HG03095 (cell line): ENCODE data around the gene SPTLC3.

ENCODE experiments used
- ATAC-seq: cut with Tn5 transposase; IDR thresholded peaks from one replicate; pipeline ENCODE4 v1.9.1; 2021; ENCODE audit warnings: moderate library complexity; ENCODE audit not compliant: unreplicated experiment

The SPTLC3 gene

DNA sequence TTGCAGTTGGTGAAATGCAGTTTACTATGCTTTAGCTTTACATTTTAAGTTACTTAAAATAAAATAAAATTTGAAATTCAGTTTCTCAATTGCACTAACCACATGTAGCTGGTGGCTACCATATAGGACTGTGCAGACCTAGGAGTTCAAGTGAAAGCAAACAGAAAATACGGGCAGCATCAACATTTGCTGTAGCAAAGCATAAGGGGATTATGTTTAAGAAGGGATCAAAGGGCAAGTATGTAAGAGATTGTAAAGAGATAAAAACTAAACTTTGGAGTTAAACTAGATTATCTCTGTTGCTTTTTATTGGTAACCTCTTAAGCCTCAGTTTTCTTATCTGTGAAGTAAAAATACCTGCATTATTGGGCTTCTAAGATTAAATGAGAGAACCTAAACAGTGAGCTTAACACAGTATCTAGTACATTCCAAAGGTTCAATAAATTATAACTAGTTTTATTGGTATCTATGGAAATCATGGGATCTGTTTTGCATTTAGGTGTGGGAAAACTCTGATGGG, 81.2 kb downstream of the SPTLC3 start:
- no peak for ATAC-seq

DNA sequence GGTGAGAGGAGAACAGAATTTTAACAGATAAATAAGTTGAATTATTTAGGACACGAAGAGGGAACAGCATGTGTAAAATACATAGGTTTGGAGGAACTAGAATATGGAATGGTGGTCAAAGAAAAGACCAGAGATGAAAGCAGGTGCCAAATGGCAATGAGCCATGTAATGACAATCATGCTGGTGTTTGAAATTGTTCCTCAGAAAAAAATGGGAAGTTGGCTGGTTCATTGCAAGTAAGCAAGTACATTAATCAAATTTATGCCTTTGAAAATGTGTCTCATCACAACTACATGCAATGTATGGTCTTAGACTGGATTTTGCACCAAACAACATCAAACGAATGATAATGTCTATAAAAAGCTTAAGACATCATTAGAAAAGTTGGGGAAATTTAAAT, 83.3 kb downstream of the SPTLC3 start:
- no peak for ATAC-seq

DNA sequence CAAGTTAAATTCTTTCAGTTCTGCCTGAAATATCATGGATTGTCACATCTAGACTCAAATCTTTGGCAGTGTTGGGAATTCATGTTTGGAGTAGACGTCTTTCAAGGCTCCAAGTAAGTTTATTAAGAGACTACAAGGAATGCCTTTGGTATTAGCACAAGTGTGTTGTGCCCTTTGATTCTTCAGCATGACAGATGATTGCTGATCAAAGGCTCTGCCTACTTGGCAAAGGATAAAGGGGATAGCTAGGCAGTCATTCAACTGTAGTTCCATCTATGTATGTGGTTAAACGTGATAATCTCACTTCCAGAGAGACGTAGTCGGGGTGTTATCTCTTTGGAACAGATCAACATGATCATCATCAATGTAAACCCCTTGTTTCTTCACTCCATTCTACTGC, 86.2 kb downstream of the SPTLC3 start:
- no peak for ATAC-seq

DNA sequence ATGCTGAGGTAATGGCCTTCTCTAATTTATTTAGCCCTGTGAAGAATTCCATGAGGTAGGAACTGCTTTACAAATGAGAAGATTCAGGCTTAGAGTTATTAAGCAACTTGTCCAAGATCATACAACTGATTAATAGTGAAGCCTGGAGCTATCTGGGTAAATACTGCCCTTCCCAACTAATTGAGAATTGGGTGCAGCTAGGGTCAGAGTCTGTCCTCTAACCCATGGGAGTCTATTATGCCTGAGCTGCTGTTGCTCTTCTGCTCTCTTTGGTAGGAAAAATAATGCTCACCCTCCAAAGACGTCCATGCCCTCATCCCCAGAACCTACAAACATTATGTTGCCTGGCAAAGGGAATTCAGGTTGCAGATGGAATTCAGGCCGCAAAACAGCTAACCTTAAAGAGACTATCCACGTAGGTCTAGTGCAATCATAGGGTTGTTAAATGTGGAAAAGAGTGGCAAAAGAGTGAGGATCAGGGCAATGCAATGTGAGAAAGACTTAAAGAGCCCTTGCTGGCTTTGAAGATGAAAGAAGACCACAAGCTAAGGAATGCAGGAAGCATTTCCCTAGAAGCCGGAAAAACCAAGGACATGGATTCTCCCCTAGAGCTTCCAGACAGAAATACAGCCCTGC, 90.1 kb downstream of the SPTLC3 start:
- no peak for ATAC-seq

DNA sequence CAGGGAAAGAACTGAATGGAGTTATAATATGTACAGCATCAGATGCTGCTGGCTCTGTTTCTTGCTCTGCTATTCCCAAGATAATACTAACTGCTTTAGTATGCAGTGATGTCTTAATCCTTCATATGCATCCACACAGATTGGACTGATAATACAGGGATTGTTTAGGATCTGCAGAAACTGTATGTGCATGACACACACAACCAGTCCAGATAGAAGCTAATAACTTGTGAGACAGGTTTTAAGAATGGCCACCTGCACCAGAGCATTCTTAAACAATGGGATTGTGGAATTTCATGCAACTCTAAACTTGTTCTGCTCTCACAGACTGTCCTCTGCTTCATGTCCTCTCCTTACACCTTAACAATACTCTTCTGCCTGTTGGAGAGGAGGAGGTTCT, 90.9 kb downstream of the SPTLC3 start:
- no peak for ATAC-seq

DNA sequence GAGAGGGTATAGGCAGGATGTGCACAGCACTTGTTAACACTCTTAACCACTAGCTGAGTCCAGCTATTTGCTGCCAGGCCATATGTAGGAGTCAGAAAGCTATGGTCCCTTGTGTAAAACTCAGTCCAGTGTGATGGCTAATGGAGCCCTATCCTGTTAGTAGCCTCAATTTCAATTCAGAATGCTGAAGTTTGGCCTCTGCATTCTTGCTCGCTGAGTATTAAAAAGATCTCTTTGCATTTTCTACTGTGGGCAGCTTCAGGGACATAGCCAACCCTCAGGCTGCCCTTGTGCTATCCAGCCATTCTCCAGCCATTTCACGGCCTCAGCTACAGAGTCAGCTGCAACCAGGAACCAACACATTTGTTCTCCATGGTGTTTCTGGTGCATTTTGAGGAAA, 92.5 kb downstream of the SPTLC3 start:
- ATAC-seq = no peak

DNA sequence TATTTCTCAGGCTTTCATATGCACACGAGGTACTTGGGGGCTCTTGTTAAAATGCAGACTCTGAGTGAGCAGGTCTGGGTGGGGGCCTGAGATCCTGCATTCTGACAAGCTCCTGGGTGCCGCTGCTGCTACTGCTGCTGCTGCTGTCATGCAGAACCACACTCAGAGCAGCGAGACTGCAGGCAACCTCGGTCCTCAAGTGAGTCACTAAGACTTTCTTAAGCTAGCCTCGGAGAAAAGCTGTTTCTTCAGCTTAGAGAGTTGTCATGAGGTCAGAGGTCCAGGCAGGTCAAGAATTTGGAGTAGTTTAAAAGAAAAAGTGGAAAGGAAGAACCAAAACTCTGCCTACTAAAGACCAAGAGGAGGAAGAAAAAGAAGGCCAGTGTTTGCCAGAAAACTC, 92.9 kb downstream of the SPTLC3 start:
- no peak for ATAC-seq

DNA sequence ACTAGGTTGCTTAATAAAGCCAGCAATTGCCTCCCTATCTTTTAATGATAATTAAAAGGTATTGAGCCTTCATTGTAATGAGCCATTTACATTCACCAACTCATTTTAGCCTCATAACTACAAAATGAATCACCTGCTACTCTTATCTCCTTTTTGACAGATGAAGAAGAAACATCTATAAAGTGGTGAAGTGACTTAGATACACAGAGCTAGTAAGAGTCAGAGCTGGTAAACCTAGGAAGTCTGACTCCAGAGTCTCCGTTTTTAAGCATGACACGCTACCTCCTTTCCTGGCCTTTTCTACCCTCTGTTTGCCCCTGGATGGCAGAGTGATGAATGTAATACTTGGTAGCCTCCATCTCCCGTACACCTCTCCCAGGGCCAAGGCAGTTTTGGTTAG, 93.5 kb downstream of the SPTLC3 start:
- ATAC-seq = no peak

DNA sequence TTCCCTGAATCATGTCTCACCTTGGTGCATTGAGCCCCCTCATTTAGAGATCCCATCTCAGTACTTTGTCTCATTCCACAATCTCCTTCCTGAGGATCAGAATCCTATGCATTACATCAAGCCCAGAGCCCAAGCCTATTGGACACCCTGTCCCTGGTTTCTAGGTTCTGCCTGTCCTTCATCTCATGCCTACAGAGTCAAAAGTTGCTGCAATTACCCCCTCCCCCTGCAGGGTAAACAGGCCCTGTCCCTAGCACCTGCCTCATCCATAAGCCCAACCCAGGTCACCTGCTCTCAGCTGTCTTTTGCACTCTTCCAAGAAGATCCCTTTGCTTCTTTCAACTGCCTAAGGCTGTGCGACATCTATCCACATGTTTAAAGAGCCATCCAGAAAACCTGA, 93.9 kb downstream of the SPTLC3 start:
- no peak for ATAC-seq

DNA sequence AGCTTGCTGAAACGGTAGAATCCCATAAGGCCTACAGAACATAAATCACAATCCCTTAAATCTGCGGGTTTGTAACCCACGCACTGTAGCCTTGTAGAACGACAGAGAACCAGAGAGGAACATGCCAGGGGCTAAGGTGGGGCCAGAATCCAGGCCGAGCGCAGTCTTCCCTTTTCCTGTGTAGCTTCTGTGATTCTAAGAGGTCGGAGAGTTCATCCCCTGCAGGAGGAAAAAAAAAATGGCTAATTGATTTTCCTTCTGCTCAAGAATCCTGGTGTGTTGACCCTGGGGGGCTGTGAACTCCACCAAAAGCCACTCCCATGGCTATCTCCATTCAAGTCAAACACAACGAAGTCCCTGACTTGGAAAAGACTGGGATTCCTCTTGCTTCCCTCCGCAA, 96.3 kb downstream of the SPTLC3 start:
- ATAC-seq = no peak

DNA sequence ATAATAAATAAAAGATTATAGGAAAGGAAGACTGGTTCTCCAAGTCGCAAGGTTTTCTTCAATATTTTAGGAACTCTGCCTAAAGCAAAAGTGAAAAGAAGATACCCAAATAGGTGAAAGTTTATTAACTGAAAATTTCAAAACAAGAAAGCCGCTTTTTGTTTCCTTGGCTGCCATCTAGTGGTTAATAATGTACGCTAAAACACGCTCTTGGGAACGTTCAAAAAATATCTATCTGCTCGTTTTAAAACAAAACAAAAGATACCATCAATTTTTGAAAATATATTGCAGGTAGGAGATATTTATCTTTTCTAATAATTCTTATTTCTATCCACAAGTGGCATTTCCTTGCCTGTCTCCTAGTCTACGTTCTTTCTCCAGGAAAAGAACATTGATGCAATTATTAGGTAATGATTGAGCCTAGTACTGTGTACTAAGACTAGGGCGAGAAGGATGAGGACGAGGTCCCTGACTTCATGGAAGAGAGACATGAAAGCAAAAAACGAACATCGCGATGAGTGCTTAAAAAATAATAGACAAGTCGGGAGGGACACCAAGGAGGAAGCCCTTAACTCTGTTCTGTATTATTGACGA, 97.2 kb downstream of the SPTLC3 start:
- no peak for ATAC-seq

DNA sequence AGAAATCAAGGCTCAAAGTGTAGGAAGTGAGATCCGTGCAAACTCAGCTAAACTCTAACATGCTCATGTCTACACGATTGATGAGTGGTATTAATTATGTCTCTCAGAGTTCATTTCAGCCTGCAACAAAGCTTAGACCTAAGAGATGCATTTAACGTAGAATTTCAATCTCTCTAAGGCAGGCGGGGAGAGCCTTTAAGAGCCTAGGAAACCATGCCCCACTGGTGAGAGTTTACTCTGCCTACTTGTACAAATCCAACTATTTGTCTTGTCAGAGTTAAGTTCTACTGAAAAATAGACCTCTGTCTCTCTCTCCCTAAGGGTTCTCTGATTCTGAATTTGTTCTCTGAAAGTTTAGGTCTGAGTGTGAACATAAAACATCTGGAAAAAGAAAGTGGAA, 100.9 kb downstream of the SPTLC3 start:
- ATAC-seq = no peak

DNA sequence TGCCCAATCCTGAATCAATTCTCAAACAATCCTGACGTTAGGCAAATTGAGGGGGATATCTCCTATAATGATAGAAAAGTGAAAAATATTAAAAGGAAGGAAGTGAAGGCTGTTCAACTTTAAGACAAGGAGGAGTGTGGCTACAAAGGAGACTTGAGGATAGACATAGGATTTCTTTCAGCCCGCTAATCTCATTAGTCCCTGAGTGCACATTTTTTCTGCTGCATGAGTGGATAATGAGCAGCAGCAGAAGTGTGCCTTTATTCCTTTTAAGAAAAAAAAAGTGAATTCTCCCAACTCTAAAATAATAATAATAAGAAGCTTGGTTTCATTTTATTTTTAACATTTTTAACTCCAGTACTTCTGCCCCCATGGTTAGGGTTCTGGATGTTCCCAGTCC, 102.0 kb downstream of the SPTLC3 start:
- no peak for ATAC-seq

DNA sequence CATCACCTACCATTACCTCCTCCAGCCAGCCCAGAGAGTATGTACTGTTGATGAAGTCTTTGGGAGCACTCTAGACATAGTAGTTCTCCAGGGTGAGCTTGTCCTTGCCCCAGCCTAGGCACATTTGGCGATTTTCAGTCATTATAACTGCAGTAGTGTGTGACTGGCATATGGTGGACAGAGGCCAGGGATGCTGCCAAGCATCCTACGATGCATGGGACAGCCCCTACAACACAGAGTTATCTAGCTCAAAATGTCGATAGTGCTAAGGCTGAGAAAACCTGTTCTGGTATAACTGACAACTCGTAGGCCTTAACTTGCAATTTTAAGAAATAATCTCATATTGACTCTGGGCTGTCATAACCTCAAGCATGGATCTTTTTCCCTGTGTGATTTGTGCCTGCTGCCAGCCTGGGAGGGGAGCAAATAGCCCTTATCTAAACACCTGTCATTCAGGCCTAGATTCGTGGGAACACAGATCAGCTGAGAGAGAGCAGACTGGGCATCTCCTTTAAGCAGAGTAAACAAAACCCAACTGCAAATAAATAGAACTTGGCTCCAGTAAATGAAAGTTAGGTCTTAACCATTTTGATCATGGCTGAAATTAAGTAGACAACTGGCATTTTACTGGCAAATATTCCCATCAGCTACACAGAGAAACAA, 102.6 kb downstream of the SPTLC3 start:
- no peak for ATAC-seq

DNA sequence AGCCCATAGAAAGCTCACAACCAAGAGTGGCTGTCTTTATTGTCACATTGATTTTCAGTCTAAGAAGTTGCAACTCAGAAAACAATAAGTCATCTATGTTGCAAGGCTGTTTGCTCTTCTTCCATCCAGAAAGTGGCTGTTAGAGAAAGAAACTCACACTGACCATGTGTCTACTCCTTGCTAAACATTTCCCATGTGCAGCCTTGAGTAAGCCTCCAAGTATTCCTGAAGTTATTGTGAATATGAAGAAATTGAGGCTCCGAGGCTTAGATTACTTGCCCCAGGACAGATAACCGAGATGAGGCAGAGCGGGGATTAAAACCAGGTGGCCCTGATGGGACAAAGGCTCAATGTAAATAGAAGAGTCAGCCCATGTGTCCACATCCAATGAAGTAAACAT, 105.0 kb downstream of the SPTLC3 start:
- no peak for ATAC-seq

DNA sequence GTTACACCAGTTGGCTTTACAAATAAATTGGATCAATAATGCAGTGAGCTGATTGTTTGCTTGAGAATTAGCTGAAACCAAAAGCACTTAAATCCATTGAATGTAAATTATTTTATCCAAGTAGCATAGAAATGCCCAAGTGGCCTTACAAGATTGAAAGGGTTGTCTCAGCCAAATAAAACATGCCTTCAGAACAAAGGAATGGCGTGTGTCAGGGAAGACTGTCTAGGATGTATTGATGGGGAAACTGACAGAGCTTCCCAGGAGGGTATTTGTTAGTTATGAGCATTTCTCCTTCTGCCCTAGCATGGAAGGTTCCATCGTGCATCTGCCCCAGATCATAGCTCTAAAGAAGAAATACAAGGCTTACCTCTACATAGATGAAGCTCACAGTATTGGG, 108.4 kb downstream of the SPTLC3 start:
- ATAC-seq = no peak

DNA sequence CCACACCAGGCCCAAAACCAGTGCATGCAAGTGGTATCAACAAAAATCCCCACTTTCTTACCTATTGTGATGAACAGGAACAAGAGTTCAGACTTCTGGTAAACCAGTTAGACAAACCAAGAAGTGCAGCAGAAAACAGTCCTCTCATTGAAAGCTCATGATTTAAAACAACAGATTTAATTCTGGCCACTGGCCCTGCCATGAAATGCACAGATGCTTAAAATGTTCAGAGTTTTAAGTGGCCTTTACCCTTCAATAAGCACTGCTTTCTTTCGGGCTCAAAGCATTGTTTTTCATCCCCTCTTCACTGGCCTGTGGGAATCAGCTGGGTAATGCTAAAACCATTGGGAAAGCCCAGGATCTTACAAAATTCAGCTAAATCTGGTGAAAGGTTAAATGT, 109.9 kb downstream of the SPTLC3 start:
- no peak for ATAC-seq

DNA sequence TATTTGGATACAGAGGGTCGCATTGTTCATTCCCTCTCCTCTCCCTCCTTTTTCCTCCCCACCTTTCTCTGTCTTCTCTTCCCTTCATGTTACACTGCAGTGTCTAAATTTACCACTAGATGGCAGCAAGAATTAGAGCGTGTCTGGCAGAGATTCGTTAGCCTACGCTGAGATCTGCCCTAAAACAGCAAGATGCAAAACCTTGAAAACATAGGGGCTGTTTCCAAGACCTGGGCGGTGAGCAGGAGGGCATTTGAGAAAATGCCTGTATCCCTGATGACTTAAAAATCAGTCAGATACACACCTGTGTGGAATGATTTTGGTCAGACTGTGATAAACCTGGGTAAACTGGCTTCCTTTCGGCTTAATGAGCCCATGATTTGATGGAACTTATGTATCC, 110.8 kb downstream of the SPTLC3 start:
- ATAC-seq = peak; percentile 57

DNA sequence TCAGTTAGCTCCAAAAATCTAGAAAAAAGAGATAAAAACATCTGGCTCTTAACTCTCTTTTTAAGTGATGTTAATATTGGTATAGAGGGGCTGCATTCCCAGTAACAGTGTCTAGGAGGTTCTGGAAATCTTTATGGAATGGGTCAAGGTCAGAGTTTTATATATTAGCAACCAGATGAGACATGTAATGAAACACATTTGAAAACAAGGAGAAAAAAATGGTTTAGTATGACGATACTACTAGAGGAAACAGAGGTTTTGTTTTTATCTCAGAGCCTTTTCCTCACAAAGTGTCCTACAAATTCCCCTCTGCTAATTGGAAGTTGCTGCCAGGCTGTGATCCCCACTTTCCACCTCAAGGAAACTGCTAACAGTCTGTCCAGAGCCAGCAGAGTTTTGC, 111.7 kb downstream of the SPTLC3 start:
- ATAC-seq = no peak

DNA sequence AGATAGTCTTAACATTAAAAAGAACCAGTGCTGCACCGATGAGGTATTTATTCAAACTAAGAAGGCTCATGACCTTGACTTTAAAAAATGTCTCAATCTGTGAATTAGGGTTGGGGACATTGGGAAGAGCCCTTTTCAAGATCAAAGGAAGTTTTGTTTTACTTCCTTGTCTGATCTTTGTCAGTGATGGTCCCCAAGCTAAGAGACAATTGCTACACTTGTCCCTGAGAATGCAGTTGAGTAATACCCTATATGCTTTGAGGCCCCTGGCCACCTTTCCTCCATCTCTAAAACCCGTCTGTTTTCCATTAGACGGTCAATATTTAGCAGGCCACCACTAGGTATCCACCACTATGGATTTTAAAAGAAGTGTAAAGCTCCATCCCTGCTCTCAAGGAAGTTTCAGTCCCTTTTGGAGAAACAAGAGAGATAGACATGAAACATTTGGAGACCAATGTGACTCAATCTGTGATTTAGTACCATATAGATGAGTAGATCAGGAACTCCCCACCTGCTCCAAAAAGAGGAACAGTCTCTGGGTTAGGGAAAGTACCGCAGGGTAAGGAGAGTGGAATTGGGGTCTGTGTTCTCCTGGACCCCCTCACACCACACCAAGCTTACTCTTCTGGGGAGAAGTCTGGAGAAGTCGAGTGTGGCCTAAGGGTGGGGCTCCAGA, 113.2 kb downstream of the SPTLC3 start:
- ATAC-seq = peak; percentile 84

DNA sequence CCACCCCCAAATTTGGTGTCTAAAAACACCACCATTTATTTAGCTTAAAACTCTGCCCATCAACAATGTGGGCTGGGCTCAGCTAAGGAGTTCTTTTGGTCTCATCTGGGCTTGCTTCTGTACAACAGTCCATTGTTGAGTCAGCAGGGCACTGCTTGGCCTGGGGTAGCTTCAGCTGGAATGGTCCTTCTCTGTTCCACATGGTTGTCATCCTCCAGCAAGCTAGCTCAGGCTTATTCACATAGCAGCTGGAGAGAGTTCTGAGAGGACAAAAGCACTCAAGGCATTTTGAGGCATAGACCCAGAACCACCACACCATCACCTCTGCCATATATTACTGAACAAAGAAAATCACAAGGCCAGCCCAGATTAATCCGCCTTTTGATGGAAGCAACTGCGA, 116.7 kb downstream of the SPTLC3 start:
- ATAC-seq = no peak

DNA sequence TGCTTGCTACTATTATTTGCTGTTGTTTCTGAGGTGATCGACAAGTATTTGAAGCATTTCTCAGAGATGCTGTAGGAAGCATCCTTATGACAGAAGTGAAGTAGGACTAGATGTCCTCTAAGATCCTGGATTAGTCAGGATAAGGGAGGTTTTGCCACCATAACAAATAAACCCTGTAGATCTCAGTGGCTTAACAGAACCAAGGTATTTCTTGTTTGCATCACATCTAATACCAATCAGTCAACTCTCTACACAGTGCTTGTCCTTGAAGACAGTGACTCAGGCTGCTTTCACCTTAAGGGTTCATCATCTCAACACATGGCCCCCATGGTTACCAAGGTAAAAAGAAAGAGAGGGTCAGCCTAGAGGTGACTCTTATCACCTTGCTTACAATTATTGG, 119.4 kb downstream of the SPTLC3 start:
- no peak for ATAC-seq
